ENCODE results near the gene ASB15. TPM values are rescaled to one million over a fixed set of nuclear protein-coding genes. Genes with fewer than 3 reads are reported as not detected.

Gene ASB15
- total and polyA plus RNA-seq, 2 of the 4 experiments (the other 2 are of a cell fraction), result not detected

- Histone ChIP-seq H2AK5ac (ENCODE audit: low read depth, low read length) (no peak overlapping the region), H3K18ac (ENCODE audit: low read depth, low read length) (no peak overlapping the region), H3K56ac (ENCODE audit: extremely low read depth, insufficient read depth, low read length) (no peak overlapping the region), H3K4ac (ENCODE audit: low read depth, low read length) (no peak overlapping the region), H4K91ac (ENCODE audit: insufficient read depth, low read depth, low read length) (no peak overlapping the region), H2BK15ac (ENCODE audit: low read depth, low read length) (no peak overlapping the region), H3K79me1 (ENCODE audit: low read depth in 1 of 2, low read length in 2 of 2) (no peaks in the 10 kb centered on the region), H2AFZ (replicated peaks; ENCODE audit: low read length, poor library complexity) (no peak overlapping the region), H3K9me1 (ENCODE audit: insufficient read depth, low read length) (no peaks in the 10 kb centered on the region), H2BK20ac (ENCODE audit: low read depth, low read length) (no peak overlapping the region), H3K27ac (ENCODE audit: insufficient read depth, low read length) (no peak overlapping the region), H3K23ac (ENCODE audit: low read depth, low read length) (no peak overlapping the region), H4K8ac (ENCODE audit: low read depth in 2 of 2, low read length in 2 of 2) (no peak overlapping the region), H3K14ac (replicated peaks; ENCODE audit: low read depth, low read length) (no peak overlapping the region), H3K4me1 (ENCODE audit: control insufficient read depth, insufficient read depth, low read length) (no peaks in the 10 kb centered on the region), H3K36me3 (ENCODE audit: control insufficient read depth, insufficient read depth, low read length) (no peaks in the 10 kb centered on the region), H2AK9ac (replicated peaks; ENCODE audit: low read depth, low read length, poor library complexity) (no peak overlapping the region), H3K4me3 (ENCODE audit: insufficient read depth, low read depth, low read length) (no peak overlapping the region), H3K27me3 (ENCODE audit: control insufficient read depth, insufficient read depth, low read length) (peaks cover 4% of the 10 kb centered on the region), H3K9ac (ENCODE audit: low read depth, low read length) (no peak overlapping the region), H3K9me3 (ENCODE audit: control insufficient read depth, insufficient read depth, low read length) (no peaks in the 10 kb centered on the region), H4K5ac (ENCODE audit: low read depth, low read length) (no peak overlapping the region), H2BK120ac (ENCODE audit: low read depth, low read length) (no peak overlapping the region), H2BK5ac (ENCODE audit: low read depth, low read length, poor library complexity, severe bottlenecking) (no peak overlapping the region), H3K4me2 (ENCODE audit: low read depth, low read length) (no peak overlapping the region), H4K20me1 (ENCODE audit: insufficient read depth, low read length) (no peaks in the 10 kb centered on the region)
- DNase-seq (no peak), ATAC-seq (ENCODE audit: low read depth) (no peak)
- dilution Hi-C loops (cut with HindIII; ENCODE audit: low sequenced_read_pairs, unreplicated experiment) (no loop called here), in situ Hi-C loops (cut with MboI; ENCODE audit: low sequenced_read_pairs) (no loop called here), intact Hi-C loops (cut with micrococcal nuclease) (no loop called here)
- no peak for TF ChIP-seq MAFK (IDR thresholded peaks at IDR 0.05; ENCODE audit: low read depth, low read length)
- TF ChIP-seq BHLHE40 (IDR thresholded peaks at IDR 0.05; ENCODE audit: low read depth, low read length), result no peak
- 80% methylated on average over 1 of the region's 6 CpGs; no CpG with 5 or more reads in 1 of the 2 experiments for WGBS, 2 experiments (ENCODE audit: extremely low coverage in 2 of 2, insufficient read length in 1 of 2)
- no TSS peak for BruUV-seq (replicated peaks)
- ChIA-PET CTCF (no interaction called here), POLR2A (ENCODE audit: unreplicated experiment) (no interaction called here)
Measured at GRCh38 chr7:123663200-123663599, 61.6 kb downstream of the ASB15 start.

Data from IMR-90 (cell line).